PFSK-1 (cell line): ENCODE results near the gene TEDC2.

Experiments used
- POLR2AphosphoS5 ChIP-seq: IDR thresholded peaks from 2 replicates; pipeline ENCODE4 v1.6.1; 2012; ENCODE audit warnings: low read depth, mild to moderate bottlenecking, control low read depth, low read length, moderate library complexity
- REST ChIP-seq, 2 experiments: IDR thresholded peaks; 2 replicates each; pipeline versions ENCODE4 v1.6.1 to v1.8.0; 2011 to 2012; ENCODE audit warnings: low read depth in 2 of 2, low read length in 2 of 2, control low read depth in 1 of 2, inconsistent platforms in 1 of 2, mild to moderate bottlenecking in 1 of 2, moderate library complexity in 1 of 2; ENCODE audit not compliant: insufficient read depth in 1 of 2

- TF ChIP-seq POLR2AphosphoS5 (no peak), REST (IDR thresholded peaks at IDR 0.05; ENCODE audit: insufficient read depth in 1 of 2, low read depth in 2 of 2, low read length in 2 of 2) (no peak)
Observed at GRCh38 chr16:2477327-2477726, 17.4 kb downstream of the TEDC2 start.
